Adrenal gland (tissue), 5 donors: ENCODE data around the gene SDHAF3.

Experiments
- CTCF ChIP-seq, 6 experiments: fragments of 450-650 bp in 4 of 6; fragments of 200-600 bp in 2 of 6; sonication (generic) in 1 of 6; IDR thresholded peaks; 1 replicate in 5 of 6; 2 replicates in 1 of 6; pipeline versions ENCODE4 v1.5.1 to v1.8.0; 2016 to 2021; ENCODE audit warnings: antibody characterized with exemption in 6 of 6, mild to moderate bottlenecking in 2 of 6, moderate library complexity in 1 of 6
- POLR2A ChIP-seq, 2 donors: fragments of 450-650 bp; IDR thresholded peaks; one replicate each; pipeline ENCODE4 v1.6.1; 2017; ENCODE audit warnings: antibody characterized with exemption in 2 of 2, mild to moderate bottlenecking in 2 of 2, moderate library complexity in 1 of 2
- donor health status: DM: no; HTN: no; CAD: no.

- TF ChIP-seq CTCF (IDR thresholded peaks at IDR 0.05) (no peak), POLR2A (IDR thresholded peaks at IDR 0.05) (no peak)
These were observed 3.4 kb downstream of the SDHAF3 start for GRCh38 chr7:97120713-97121457.
